T follicular helper cell (primary cell): ENCODE data around the gene DPYSL4.
"Not testable (repeated sequence)": the region's sequence is repeated elsewhere in the genome, so short reads cannot be mapped to it uniquely, and the experiment has no call there.

ENCODE experiments used
- DNase-seq: peaks from one replicate; pipeline ENCODE4 v3.0.0-alpha.2; 2020; ENCODE audit warnings: low read depth

Gene DPYSL4

GRCh38 chr10:132149917-132150316 is 36.8 kb upstream of the DPYSL4 start:
- no peak for DNase-seq

GRCh38 chr10:132150777-132151176 is 36.0 kb upstream of the DPYSL4 start:
- DNase-seq = no peak

DNA sequence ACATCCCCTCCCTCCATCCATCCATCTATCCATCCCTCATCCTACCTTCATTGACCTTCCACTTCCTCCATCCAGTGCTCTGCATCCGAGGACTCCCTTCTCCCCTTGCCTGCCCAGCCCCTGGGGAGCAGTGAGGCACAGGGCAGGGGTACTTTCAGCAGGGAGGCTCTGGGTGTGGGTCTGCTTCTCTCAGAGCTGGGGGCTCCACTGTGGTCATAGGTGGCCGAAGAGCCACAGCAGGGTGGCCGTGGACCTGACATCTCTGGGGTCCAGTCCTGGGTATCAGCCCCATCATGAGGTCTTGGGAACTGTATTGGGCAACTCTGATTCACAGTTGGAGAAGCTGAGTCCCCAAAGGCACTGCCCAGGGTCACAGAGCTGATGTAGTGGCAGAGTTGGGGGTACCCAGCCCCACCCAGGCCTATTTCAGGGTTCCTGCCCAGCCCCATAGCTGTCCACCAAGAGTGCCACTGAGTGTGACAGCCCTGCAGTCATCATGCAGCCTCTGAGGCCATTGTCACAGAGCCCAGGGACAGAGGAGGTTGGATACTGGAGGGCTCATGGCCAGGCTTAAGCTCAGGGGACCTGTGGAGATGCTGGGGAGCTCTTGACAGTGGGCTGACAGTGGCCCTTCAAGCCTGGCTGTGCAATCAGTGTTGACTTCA is 35.3 kb upstream of the DPYSL4 start:
- no peak for DNase-seq

- no peak for DNase-seq
Measured at GRCh38 chr10:132151951-132152505, 34.7 kb upstream of the DPYSL4 start.

- DNase-seq = no peak
Measured at GRCh38 chr10:132152896-132153580, 33.7 kb upstream of the DPYSL4 start.

DNA sequence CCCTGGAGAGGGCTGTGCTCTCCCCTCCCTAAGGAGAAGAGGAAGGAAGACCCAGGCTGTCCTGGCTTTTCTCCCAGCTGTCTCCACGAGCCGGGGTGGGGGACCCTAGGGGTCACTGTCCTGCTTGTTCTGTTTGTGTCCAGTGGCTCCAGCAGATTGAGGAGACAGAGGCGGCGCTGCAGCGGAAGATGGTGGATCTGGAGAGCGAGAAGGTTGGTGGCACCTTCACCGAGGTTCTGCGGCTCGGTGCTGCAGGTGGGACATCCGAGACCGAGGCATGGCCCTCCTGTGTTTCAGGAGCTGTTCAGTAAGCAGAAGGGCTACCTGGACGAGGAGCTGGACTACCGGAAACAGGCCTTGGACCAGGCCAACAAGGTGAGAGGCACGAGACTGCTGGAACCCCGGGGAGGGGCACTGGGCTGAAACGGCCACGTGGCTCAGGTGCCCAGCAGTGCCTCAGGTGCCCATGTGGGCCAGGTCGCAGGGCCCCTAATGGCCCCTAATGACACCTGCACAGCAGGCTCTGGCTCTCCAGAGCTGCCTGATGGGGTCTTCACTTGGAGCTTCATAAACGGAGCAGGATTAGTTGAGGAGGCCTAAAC is 33.0 kb upstream of the DPYSL4 start:
- DNase-seq = no peak

GRCh38 chr10:132154440-132154839 is 32.3 kb upstream of the DPYSL4 start:
- DNase-seq = no peak

DNA sequence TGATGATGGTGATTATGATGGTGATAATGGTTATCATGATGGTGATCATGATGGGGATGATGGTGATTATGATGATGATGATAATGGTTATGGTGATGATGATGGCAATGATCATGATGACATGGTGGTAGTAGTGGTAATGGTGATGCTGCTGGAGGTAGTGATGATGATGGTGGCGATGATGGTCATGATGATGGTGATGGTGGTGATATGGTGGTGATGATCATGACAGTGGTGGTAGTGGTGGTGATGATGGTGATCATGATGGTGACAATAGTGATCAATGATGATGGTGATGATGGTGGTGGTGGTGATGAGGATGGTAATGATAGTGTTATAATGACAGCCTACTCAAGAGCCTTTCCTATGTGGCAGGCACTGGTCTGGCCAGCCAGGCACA is 31.8 kb upstream of the DPYSL4 start:
- DNase-seq = no peak

GRCh38 chr10:132155723-132156381 is 30.9 kb upstream of the DPYSL4 start:
- DNase-seq = no peak

- DNase-seq = no peak
Measured at GRCh38 chr10:132156382-132156781, 30.4 kb upstream of the DPYSL4 start.

GRCh38 chr10:132157101-132157500 is 29.6 kb upstream of the DPYSL4 start:
- no peak for DNase-seq

GRCh38 chr10:132158122-132158741 is 28.5 kb upstream of the DPYSL4 start:
- DNase-seq = peak; percentile 16

DNA sequence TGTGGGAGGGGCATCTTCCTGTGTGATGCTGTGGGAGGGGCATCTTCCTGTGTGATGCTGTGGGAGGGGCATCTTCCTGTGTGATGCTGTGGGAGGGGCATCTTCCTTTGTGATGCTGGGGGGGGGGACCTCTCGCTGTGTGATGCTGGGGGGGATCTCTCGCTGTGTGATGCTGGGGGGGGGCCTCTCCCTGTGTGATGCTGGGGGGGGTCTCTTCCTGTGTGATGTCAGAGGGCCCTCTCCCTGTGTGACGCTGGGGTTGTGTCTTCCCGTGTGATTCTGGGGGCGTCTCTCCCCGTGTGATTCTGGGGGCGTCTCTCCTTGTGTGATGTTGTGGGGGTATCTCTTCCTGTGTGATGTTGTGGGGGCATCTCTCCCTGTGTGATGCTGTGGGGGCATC is 27.9 kb upstream of the DPYSL4 start:
- peak; percentile 56 for DNase-seq

DNA sequence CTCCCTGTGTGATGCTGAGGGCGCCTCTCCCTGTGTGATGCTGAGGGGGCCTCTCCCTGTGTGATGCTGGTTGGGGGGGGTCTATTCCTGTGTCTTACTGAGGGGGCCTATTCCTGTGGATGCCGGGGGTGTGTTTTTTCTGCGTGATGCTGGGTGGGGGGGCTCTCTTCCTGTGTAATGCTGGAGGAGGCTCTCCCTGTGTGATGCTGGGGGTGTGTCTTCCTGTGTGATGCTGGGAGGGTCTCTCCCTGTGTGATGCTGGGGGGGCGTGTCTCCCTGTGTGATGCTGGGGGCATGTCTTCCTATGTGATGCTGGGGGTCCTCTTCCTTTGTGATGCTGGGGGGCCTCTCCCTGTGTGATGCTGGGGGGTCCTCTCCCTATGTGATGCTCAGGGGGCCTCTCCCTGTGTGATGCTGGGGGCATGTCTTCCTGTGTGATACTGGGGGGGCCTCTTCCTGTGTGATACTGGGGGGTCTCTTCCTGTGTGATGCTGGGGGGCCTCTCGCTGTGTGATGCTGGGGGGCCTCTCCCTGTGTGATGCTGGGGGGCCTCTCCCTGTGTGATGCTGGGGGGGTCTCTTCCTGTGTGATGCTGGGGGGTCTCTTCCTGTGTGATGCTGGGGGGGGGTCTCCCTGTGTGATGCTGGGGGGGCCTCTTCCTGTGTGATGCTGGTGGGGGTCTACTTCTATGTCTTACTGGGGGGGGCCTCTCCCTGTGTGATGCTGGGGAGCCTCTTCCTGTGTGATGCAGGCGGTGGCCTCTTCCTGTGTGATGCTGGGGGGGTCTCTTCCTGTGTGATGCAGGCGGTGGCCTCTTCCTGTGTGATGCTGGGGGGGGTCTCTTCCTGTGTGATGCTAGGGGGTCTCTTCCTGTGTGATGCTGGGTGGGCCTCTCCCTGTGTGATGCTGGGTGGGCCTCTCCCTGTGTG is 27.2 kb upstream of the DPYSL4 start:
- peak; percentile 55 for DNase-seq

DNA sequence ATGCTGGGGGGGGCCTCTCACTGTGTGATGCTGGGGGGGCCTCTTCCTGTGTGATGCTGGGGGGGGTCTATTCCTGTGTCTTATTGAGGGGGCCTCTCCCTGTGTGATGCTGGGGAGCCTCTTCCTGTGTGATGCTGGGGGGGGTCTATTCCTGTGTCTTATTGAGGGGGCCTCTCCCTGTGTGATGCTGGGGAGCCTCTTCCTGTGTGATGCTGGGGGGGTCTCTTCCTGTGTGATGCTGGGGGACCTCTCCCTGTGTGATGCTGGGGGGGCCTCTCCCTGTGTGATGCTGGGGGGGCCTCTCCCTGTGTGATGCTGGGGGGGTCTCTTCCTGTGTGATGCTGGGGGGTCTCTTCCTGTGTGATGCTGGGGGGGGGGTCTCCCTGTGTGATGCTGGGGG is 26.5 kb upstream of the DPYSL4 start:
- DNase-seq = not testable (repeated sequence)

- DNase-seq = peak; percentile 27
Measured at GRCh38 chr10:132160834-132161622, 25.7 kb upstream of the DPYSL4 start.

DNA sequence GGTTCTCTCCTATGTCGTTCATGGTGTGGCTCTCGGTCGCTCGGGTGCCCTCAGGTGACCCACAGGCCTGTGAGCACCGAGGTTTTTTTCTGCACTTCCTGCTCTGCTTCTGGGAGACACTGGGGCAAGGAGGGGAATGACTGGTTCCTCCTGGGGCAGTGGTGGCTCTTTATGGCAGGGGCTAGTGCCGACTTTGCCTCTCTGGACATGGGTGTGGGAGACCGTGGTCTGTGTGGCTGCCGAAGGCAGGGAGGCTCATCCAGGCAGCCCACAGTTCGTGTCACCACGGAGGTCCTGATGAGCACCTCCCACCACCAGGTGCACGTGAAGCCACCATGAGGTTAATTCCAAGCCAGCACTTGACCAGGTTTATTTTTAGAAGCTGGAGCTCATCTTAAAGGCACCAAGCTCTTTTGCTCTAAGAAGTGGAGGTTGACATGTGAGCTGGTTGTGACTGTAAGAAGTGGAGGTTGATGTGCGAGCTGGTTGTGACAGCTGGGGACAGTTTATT is 24.7 kb upstream of the DPYSL4 start:
- no peak for DNase-seq

DNA sequence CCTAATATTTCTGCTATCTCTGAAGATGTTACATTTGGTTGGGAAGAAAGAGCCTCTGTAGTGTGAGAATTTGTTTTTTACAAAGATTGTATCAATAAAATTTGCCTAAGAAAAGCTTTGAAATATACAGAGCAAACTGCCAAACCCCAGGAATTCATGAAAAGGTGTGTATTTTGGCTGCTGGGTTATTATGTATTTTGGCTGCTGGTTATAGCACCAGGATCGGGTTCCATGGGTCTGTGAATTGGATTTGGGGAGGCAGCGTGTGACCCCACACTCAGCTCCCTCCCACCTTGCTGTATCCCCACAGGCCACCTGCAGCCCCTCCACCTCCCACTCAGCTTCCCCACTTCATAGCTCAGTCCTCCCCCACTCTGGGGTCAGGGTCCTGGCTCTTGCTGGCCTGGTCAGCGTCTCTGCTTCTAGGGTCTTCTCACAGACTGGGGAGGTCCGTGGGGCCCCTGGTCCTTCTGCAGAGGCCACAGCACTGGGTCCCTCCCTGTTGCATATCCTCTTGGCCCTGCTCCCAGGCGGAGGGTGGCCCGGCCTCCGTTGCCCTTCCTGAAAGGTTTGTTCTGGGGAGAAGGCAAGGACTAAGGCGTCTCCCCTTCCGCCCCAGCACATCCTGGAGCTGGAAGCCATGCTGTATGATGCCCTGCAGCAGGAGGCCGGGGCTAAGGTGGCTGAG is 24.0 kb upstream of the DPYSL4 start:
- no peak for DNase-seq

GRCh38 chr10:132163278-132163765 is 23.4 kb upstream of the DPYSL4 start:
- DNase-seq = peak; percentile 26
